Measurements from ENCODE around the gene TRAM2.

TRAM2 gene

GRCh38 chr6:52576392-52577021 is 353 bp downstream of the TRAM2 start:
- Histone ChIP-seq H3K36me3 (ENCODE audit: insufficient read depth, low read length) (no peaks in the 10 kb centered on the region), H3K9ac (ENCODE audit: low read depth, low read length) (peak overlapping the region; percentile 82), H3K4me1 (ENCODE audit: insufficient read depth, low read length) (peaks cover 37% of the 10 kb centered on the region), H3K4me3 (ENCODE audit: low read length) (peak overlapping the region; percentile 89), H3K27me3 (ENCODE audit: insufficient read depth, low read length) (no peaks in the 10 kb centered on the region), H3K9me3 (ENCODE audit: insufficient read depth, low read depth, low read length) (no peaks in the 10 kb centered on the region), H3K27ac (ENCODE audit: low read depth, low read length) (peak overlapping the region; percentile 71; the same call in 1 of the 2 replicates)
- 3% methylated on average over 51 of the region's 51 CpGs for WGBS

DNA sequence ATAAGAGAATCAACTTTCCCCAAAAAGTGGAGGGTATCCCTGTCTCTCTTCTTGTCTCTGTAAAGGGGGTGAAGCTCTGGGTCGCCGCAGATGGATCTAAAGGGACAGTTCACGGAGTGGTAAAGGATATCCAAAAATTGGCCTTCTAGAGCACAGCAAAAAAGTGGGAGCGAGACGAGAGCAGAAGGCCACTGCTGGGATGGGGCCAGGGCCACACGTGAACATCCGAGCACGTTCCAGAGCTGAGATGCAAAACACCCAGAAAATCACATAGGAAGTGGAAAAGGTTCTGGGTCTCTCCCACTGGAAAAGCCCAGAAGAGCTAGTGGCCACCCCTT is 837 bp downstream of the TRAM2 start:
- H3K9me3 ChIP-seq (ENCODE audit: insufficient read depth, low read depth, low read length): no peaks in the 10 kb centered on the region
- peaks cover 42% of the 10 kb centered on the region for H3K4me1 ChIP-seq (ENCODE audit: insufficient read depth, low read length)
- H3K27ac ChIP-seq (ENCODE audit: low read depth, low read length): no peak overlapping the region
- no peaks in the 10 kb centered on the region for H3K36me3 ChIP-seq (ENCODE audit: insufficient read depth, low read length)
- peak overlapping the region; percentile 82 for H3K9ac ChIP-seq (ENCODE audit: low read depth, low read length)
- no peaks in the 10 kb centered on the region for H3K27me3 ChIP-seq (ENCODE audit: insufficient read depth, low read length)
- 53% methylated on average over 8 of the region's 8 CpGs for WGBS
- peak overlapping the region; percentile 89 for H3K4me3 ChIP-seq (ENCODE audit: low read length)

GRCh38 chr6:52575502-52575892 is 1.4 kb downstream of the TRAM2 start:
- Histone ChIP-seq H3K9ac (ENCODE audit: low read depth, low read length) (no peak overlapping the region), H3K4me3 (ENCODE audit: low read length) (peak overlapping the region; percentile 89), H3K27ac (ENCODE audit: low read depth, low read length) (no peak overlapping the region), H3K4me1 (ENCODE audit: insufficient read depth, low read length) (peaks cover 46% of the 10 kb centered on the region), H3K27me3 (ENCODE audit: insufficient read depth, low read length) (no peaks in the 10 kb centered on the region), H3K36me3 (ENCODE audit: insufficient read depth, low read length) (no peaks in the 10 kb centered on the region), H3K9me3 (ENCODE audit: insufficient read depth, low read depth, low read length) (no peaks in the 10 kb centered on the region)
- 58% methylated on average over 10 of the region's 10 CpGs for WGBS

DNA sequence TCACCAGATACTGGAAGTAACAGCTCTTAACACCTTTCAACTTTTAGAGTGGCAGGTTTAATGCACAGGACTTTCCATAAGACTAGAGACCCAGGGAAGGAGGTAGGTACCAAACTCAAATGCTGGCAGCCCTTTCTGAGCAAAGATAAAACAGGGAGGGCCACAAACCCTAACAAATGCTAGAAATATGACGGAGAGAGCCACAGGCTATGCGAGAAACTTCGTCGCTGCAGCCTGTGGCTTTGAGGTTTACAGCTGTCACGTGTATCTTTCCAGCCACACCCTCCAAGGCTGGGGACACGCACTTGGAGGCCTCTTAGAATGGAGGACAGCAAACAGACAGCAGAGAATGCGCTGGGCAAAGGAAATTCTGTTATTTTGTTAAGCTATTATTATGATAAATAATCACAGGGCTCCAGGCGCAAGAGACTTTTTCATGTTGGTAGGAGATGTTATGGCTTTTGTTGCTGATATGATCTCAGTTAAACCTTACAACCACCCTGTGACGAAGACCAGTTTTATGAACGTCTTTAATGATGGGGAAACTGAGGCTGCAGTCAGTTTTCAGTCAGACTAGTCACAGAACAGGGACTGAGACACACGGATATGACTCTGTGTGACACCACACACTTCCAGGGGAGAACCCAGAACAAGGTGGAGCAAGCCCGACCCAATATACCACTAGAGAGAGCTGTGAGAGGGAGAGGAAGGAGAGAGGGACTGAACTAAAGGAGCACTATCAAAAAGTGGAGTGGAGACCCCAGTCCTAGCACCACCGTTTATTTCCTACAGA is 2.0 kb downstream of the TRAM2 start:
- H3K27ac ChIP-seq (ENCODE audit: low read depth, low read length): no peak overlapping the region
- WGBS: 52% methylated on average over 13 of the region's 13 CpGs
- no peak overlapping the region for H3K9ac ChIP-seq (ENCODE audit: low read depth, low read length)
- peaks cover 52% of the 10 kb centered on the region for H3K4me1 ChIP-seq (ENCODE audit: insufficient read depth, low read length)
- H3K9me3 ChIP-seq (ENCODE audit: insufficient read depth, low read depth, low read length): no peaks in the 10 kb centered on the region
- peak overlapping the region; percentile 89 for H3K4me3 ChIP-seq (ENCODE audit: low read length)
- no peaks in the 10 kb centered on the region for H3K27me3 ChIP-seq (ENCODE audit: insufficient read depth, low read length)
- no peaks in the 10 kb centered on the region for H3K36me3 ChIP-seq (ENCODE audit: insufficient read depth, low read length)

DNA sequence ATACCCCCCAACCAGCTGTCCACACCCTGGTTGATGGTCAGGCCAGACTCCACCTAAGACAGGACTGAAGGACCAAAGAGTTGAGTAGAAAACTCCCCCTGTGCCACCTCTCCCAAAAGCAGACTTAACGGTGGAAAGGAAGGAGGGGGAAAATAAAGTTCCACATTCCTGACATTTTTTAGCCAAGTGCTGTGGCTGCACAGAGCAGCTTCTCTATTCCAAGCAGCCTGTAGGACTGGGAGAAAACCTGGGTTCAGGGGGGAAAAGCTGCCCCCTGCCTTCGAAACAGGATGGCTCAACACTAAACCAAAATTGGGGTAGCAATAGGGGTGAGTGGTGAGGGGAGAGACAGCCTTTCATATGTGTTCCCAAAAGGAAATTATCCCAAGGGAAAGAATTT is 3.6 kb downstream of the TRAM2 start:
- no peaks in the 10 kb centered on the region for H3K9me3 ChIP-seq (ENCODE audit: insufficient read depth, low read depth, low read length)
- H3K27me3 ChIP-seq (ENCODE audit: insufficient read depth, low read length): no peaks in the 10 kb centered on the region
- H3K27ac ChIP-seq (ENCODE audit: low read depth, low read length): no peak overlapping the region
- H3K4me3 ChIP-seq (ENCODE audit: low read length): peak overlapping the region; percentile 5; the same call in 1 of the 2 replicates
- WGBS: 32% methylated on average over 2 of the region's 2 CpGs
- 0 out of 2 replicates have a peak overlapping the region, but pooled peaks have one; percentile 15 for H3K9ac ChIP-seq (ENCODE audit: low read depth, low read length)
- H3K36me3 ChIP-seq (ENCODE audit: insufficient read depth, low read length): no peaks in the 10 kb centered on the region
- H3K4me1 ChIP-seq (ENCODE audit: insufficient read depth, low read length): peaks cover 60% of the 10 kb centered on the region

DNA sequence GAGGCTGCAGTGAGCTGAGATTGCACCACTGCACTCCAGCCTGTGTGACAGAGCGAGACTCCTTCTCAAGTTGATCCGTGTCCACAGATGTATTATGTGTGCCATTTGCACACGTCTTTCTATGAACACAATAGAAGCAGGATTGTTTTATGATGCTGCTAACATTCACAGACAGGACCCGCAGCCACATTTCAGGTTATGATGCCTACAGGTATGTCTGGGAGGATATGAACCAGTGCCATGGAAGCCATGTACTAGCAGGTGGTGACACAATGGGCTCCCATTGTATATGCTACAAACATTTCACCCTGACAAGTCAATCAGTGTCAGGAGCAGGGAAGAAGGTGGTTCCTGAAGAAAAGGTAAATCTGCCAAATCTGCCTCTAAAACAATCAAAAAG is 4.3 kb downstream of the TRAM2 start:
- Histone ChIP-seq H3K27ac (ENCODE audit: low read depth, low read length) (no peak overlapping the region), H3K4me1 (ENCODE audit: insufficient read depth, low read length) (peaks cover 63% of the 10 kb centered on the region), H3K36me3 (ENCODE audit: insufficient read depth, low read length) (no peaks in the 10 kb centered on the region), H3K9ac (ENCODE audit: low read depth, low read length) (no peak overlapping the region), H3K27me3 (ENCODE audit: insufficient read depth, low read length) (no peaks in the 10 kb centered on the region), H3K9me3 (ENCODE audit: insufficient read depth, low read depth, low read length) (no peaks in the 10 kb centered on the region), H3K4me3 (ENCODE audit: low read length) (no peak overlapping the region)
- 96% methylated on average over 4 of the region's 4 CpGs for WGBS

GRCh38 chr6:52571099-52571755 is 5.6 kb downstream of the TRAM2 start:
- 78% methylated on average over 10 of the region's 10 CpGs for WGBS

GRCh38 chr6:52570291-52570700 is 6.6 kb downstream of the TRAM2 start:
- no peaks in the 10 kb centered on the region for H3K27me3 ChIP-seq (ENCODE audit: insufficient read depth, low read length)
- H3K4me3 ChIP-seq (ENCODE audit: low read length): no peak overlapping the region
- no peaks in the 10 kb centered on the region for H3K9me3 ChIP-seq (ENCODE audit: insufficient read depth, low read depth, low read length)
- H3K27ac ChIP-seq (ENCODE audit: low read depth, low read length): peak overlapping the region; percentile 24; the same call in 1 of the 2 replicates
- no peak overlapping the region for H3K9ac ChIP-seq (ENCODE audit: low read depth, low read length)
- peaks cover 61% of the 10 kb centered on the region for H3K4me1 ChIP-seq (ENCODE audit: insufficient read depth, low read length)
- WGBS: 70% methylated on average over 8 of the region's 8 CpGs
- no peaks in the 10 kb centered on the region for H3K36me3 ChIP-seq (ENCODE audit: insufficient read depth, low read length)

More at GRCh38 chr6:52571099-52571755, 5.6 kb downstream of the TRAM2 start:
- no peaks in the 10 kb centered on the region for H3K27me3 ChIP-seq (ENCODE audit: insufficient read depth, low read length)
- no peaks in the 10 kb centered on the region for H3K9me3 ChIP-seq (ENCODE audit: insufficient read depth, low read depth, low read length)
- no peak overlapping the region for H3K4me3 ChIP-seq (ENCODE audit: low read length)
- no peak overlapping the region for H3K27ac ChIP-seq (ENCODE audit: low read depth, low read length)
- H3K36me3 ChIP-seq (ENCODE audit: insufficient read depth, low read length): no peaks in the 10 kb centered on the region
- peaks cover 69% of the 10 kb centered on the region for H3K4me1 ChIP-seq (ENCODE audit: insufficient read depth, low read length)
- no peak overlapping the region for H3K9ac ChIP-seq (ENCODE audit: low read depth, low read length)

DNA sequence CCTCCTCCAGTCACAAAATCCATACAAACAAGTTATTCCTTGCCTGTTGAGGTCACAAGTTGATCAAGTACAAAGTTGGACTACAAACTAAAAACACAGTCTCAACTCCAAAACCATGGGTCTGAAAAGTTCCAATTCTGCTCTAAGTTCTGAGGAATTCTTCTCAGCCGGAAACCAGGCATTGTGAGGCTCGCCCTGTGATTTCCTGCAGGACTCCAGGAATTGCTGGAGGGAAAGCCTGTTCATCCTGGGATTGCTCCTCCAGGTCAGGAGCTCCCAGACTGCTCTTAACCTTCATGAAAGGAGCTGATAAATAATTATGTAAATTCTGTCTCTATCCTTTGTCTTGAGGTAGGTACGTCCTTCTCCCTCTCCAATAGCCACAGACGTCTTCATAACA is 8.5 kb downstream of the TRAM2 start:
- Histone ChIP-seq H3K9me3 (ENCODE audit: insufficient read depth, low read depth, low read length) (no peaks in the 10 kb centered on the region), H3K9ac (ENCODE audit: low read depth, low read length) (no peak overlapping the region), H3K4me1 (ENCODE audit: insufficient read depth, low read length) (peaks cover 44% of the 10 kb centered on the region), H3K36me3 (ENCODE audit: insufficient read depth, low read length) (no peaks in the 10 kb centered on the region), H3K27me3 (ENCODE audit: insufficient read depth, low read length) (no peaks in the 10 kb centered on the region), H3K4me3 (ENCODE audit: low read length) (no peak overlapping the region), H3K27ac (ENCODE audit: low read depth, low read length) (no peak overlapping the region)
- 83% methylated on average over 4 of the region's 4 CpGs for WGBS

GRCh38 chr6:52566853-52567279 is 10.0 kb downstream of the TRAM2 start:
- Histone ChIP-seq H3K36me3 (ENCODE audit: insufficient read depth, low read length) (no peaks in the 10 kb centered on the region), H3K9me3 (ENCODE audit: insufficient read depth, low read depth, low read length) (no peaks in the 10 kb centered on the region), H3K27ac (ENCODE audit: low read depth, low read length) (no peak overlapping the region), H3K4me1 (ENCODE audit: insufficient read depth, low read length) (peaks cover 34% of the 10 kb centered on the region), H3K27me3 (ENCODE audit: insufficient read depth, low read length) (no peaks in the 10 kb centered on the region), H3K9ac (ENCODE audit: low read depth, low read length) (no peak overlapping the region), H3K4me3 (ENCODE audit: low read length) (no peak overlapping the region)
- 53% methylated on average over 3 of the region's 3 CpGs for WGBS

GRCh38 chr6:52566201-52566600 is 10.7 kb downstream of the TRAM2 start:
- WGBS: 93% methylated on average over 2 of the region's 2 CpGs
- Histone ChIP-seq H3K9me3 (ENCODE audit: insufficient read depth, low read depth, low read length) (no peaks in the 10 kb centered on the region), H3K27me3 (ENCODE audit: insufficient read depth, low read length) (no peaks in the 10 kb centered on the region), H3K4me3 (ENCODE audit: low read length) (no peak overlapping the region), H3K9ac (ENCODE audit: low read depth, low read length) (no peak overlapping the region), H3K36me3 (ENCODE audit: insufficient read depth, low read length) (no peaks in the 10 kb centered on the region), H3K4me1 (ENCODE audit: insufficient read depth, low read length) (peaks cover 31% of the 10 kb centered on the region), H3K27ac (ENCODE audit: low read depth, low read length) (no peak overlapping the region)

Measured in HUES64 (cell line).